IMR-90 (cell line): ENCODE results near the gene NMNAT3. TPM values are rescaled to one million over a fixed set of nuclear protein-coding genes. Genes with fewer than 3 reads are reported as not detected.

Experiments
- ATAC-seq: fragments of 200-7000 bp; cut with Tn5 transposase; 2 replicates; pipeline ENCODE4 v1.9.1; 2020; ENCODE audit warnings: low read depth, mild to moderate bottlenecking, moderate library complexity
- BruUV-seq: library from RNA; stranded (reverse); fragments of 400-500 nt; replicated peaks from 2 replicates; lab custom pipeline; 2021; lab: Mats Ljungman, UMichigan
- CTCF ChIA-PET: fragments of 300-600 bp; formaldehyde crosslinking; extraction: SDS; loops from one replicate; lab custom pipeline; 2021; ENCODE audit warnings: antibody characterized with exemption; lab: Yijun Ruan, JAX
- POLR2A ChIA-PET: fragments of 300-600 bp; sonication (Branson Sonifier 250); formaldehyde crosslinking; loops from one replicate; lab custom pipeline; 2022; ENCODE audit warnings: antibody characterized with exemption; ENCODE audit not compliant: unreplicated experiment; lab: Charles Lee
- DNase-seq: peaks from one replicate; pipeline ENCODE4 v3.0.0; 2013
- H2AFZ ChIP-seq: replicated peaks from 2 replicates; pipeline ENCODE3; 2013; ENCODE audit warnings: low read length, mild to moderate bottlenecking; ENCODE audit not compliant: poor library complexity
- H2AK5ac ChIP-seq: 2 replicates; pipeline ENCODE4 v1.6.1; 2013; ENCODE audit warnings: low read depth, low read length, inconsistent platforms
- H2AK9ac ChIP-seq: replicated peaks from 2 replicates; pipeline ENCODE3; 2013; ENCODE audit warnings: mild to moderate bottlenecking, low read depth, low read length, moderate library complexity; ENCODE audit not compliant: poor library complexity
- H2BK120ac ChIP-seq: 2 replicates; pipeline ENCODE4 v1.6.1; 2013; ENCODE audit warnings: low read depth, low read length, inconsistent platforms
- H2BK15ac ChIP-seq: 3 replicates; pipeline ENCODE4 v1.6.1; 2013; ENCODE audit warnings: low read depth, low read length, inconsistent platforms
- H2BK20ac ChIP-seq: 2 replicates; pipeline ENCODE4 v1.6.1; 2013; ENCODE audit warnings: low read depth, mild to moderate bottlenecking, inconsistent platforms, low read length, moderate library complexity
- H2BK5ac ChIP-seq: 2 replicates; pipeline ENCODE4 v1.6.1; 2013; ENCODE audit warnings: mild to moderate bottlenecking, low read depth, low read length, inconsistent platforms; ENCODE audit not compliant: poor library complexity, severe bottlenecking
- H3K14ac ChIP-seq: replicated peaks from 2 replicates; pipeline ENCODE4 v1.6.1; 2013; ENCODE audit warnings: low read depth, low read length, inconsistent platforms
- H3K18ac ChIP-seq: 2 replicates; pipeline ENCODE4 v1.6.1; 2013; ENCODE audit warnings: low read depth, low read length, control low read depth
- H3K23ac ChIP-seq: 2 replicates; pipeline ENCODE4 v1.6.1; 2013; ENCODE audit warnings: low read depth, low read length, inconsistent platforms
- H3K27ac ChIP-seq: 2 replicates; pipeline ENCODE4 v1.5.1; 2013; ENCODE audit warnings: mild to moderate bottlenecking, control low read depth, low read length; ENCODE audit not compliant: insufficient read depth
- H3K27me3 ChIP-seq: 2 replicates; pipeline ENCODE4 v1.6.1; 2013; ENCODE audit warnings: low read length; ENCODE audit not compliant: control insufficient read depth, insufficient read depth
- H3K36me3 ChIP-seq: 2 replicates; pipeline ENCODE4 v1.6.1; 2013; ENCODE audit warnings: low read length, mixed read lengths; ENCODE audit not compliant: control insufficient read depth, insufficient read depth
- H3K4ac ChIP-seq: 2 replicates; pipeline ENCODE4 v1.6.1; 2013; ENCODE audit warnings: low read depth, low read length, inconsistent platforms
- H3K4me1 ChIP-seq: 2 replicates; pipeline ENCODE4 v1.6.1; 2013; ENCODE audit warnings: low read length, mixed read lengths; ENCODE audit not compliant: control insufficient read depth, insufficient read depth
- H3K4me2 ChIP-seq: 2 replicates; pipeline ENCODE4 v1.6.1; 2013; ENCODE audit warnings: low read depth, mild to moderate bottlenecking, control low read depth, low read length, moderate library complexity
- H3K4me3 ChIP-seq: 2 replicates; pipeline ENCODE4 v1.5.1; 2013; ENCODE audit warnings: low read depth, mild to moderate bottlenecking, control low read depth, low read length, moderate library complexity; ENCODE audit not compliant: insufficient read depth
- H3K56ac ChIP-seq: 2 replicates; pipeline ENCODE4 v1.6.1; 2013; ENCODE audit warnings: low read length, inconsistent platforms; ENCODE audit not compliant: insufficient read depth; ENCODE audit errors: extremely low read depth
- H3K79me1 ChIP-seq, 2 experiments: 2 replicates each; pipeline ENCODE4 v1.6.1; 2013; ENCODE audit warnings: low read length in 2 of 2, inconsistent platforms in 1 of 2, low read depth in 1 of 2
- H3K9ac ChIP-seq: 2 replicates; pipeline ENCODE4 v1.6.1; 2013; ENCODE audit warnings: low read depth, low read length, control low read depth
- H3K9me1 ChIP-seq: 2 replicates; pipeline ENCODE4 v1.6.1; 2013; ENCODE audit warnings: low read length, inconsistent platforms; ENCODE audit not compliant: insufficient read depth
- H3K9me3 ChIP-seq: 2 replicates; pipeline ENCODE4 v1.6.1; 2013; ENCODE audit warnings: low read length; ENCODE audit not compliant: control insufficient read depth, insufficient read depth
- H4K20me1 ChIP-seq: 2 replicates; pipeline ENCODE4 v1.6.1; 2013; ENCODE audit warnings: low read length, inconsistent platforms; ENCODE audit not compliant: insufficient read depth
- H4K5ac ChIP-seq: 2 replicates; pipeline ENCODE4 v1.6.1; 2013; ENCODE audit warnings: mild to moderate bottlenecking, low read depth, low read length, control low read depth
- H4K8ac ChIP-seq, 2 experiments: 2 replicates each; pipeline ENCODE4 v1.6.1; 2013; ENCODE audit warnings: low read depth in 2 of 2, low read length in 2 of 2, control low read depth in 1 of 2, inconsistent platforms in 1 of 2
- H4K91ac ChIP-seq: 2 replicates; pipeline ENCODE4 v1.6.1; 2013; ENCODE audit warnings: low read depth, low read length, inconsistent platforms; ENCODE audit not compliant: insufficient read depth
- BHLHE40 ChIP-seq: fragments of 150-350 bp; IDR thresholded peaks from 2 replicates; pipeline ENCODE4 v1.6.1; 2016; ENCODE audit warnings: mild to moderate bottlenecking, low read depth, low read length
- CEBPB ChIP-seq: IDR thresholded peaks from 2 replicates; pipeline ENCODE4 v1.6.1; 2012; ENCODE audit warnings: low read depth, low read length, improper control_type of control experiment
- CHD1 ChIP-seq: IDR thresholded peaks from 2 replicates; pipeline ENCODE4 v1.6.1; 2012; ENCODE audit warnings: low read depth, low read length, improper control_type of control experiment
- CTCF ChIP-seq: conservative IDR thresholded peaks from 2 replicates; pipeline ENCODE4 v1.5.1; 2012; ENCODE audit warnings: mild to moderate bottlenecking, low read depth, low read length, improper control_type of control experiment
- ELK1 ChIP-seq: fragments of 150-350 bp; IDR thresholded peaks from 2 replicates; pipeline ENCODE4 v1.6.1; 2016; ENCODE audit warnings: low read depth, mild to moderate bottlenecking, low read length, moderate library complexity, borderline replicate concordance
- FOS ChIP-seq: fragments of 150-350 bp; IDR thresholded peaks from 2 replicates; pipeline ENCODE4 v1.6.1; 2016; ENCODE audit warnings: low read depth, low read length
- MAFK ChIP-seq: IDR thresholded peaks from 2 replicates; pipeline ENCODE4 v1.6.1; 2012; ENCODE audit warnings: low read depth, low read length, improper control_type of control experiment
- MAZ ChIP-seq: IDR thresholded peaks from 2 replicates; pipeline ENCODE4 v1.6.1; 2012; ENCODE audit warnings: low read depth, mild to moderate bottlenecking, low read length, improper control_type of control experiment, moderate library complexity, borderline replicate concordance
- MXI1 ChIP-seq: IDR thresholded peaks from 2 replicates; pipeline ENCODE4 v1.6.1; 2012; ENCODE audit warnings: low read depth, mild to moderate bottlenecking, low read length, moderate library complexity, borderline replicate concordance
- NFE2L2 ChIP-seq: fragments of 150-350 bp; IDR thresholded peaks from 2 replicates; pipeline ENCODE4 v1.6.1; 2016; ENCODE audit warnings: low read depth, mild to moderate bottlenecking, low read length
- POLR2A ChIP-seq: IDR thresholded peaks from 2 replicates; pipeline ENCODE4 v1.6.1; 2012; ENCODE audit warnings: mild to moderate bottlenecking, low read depth, low read length
- RAD21 ChIP-seq: IDR thresholded peaks from 2 replicates; pipeline ENCODE4 v1.6.1; 2012; ENCODE audit warnings: low read length, improper control_type of control experiment
- RCOR1 ChIP-seq: IDR thresholded peaks from 2 replicates; pipeline ENCODE4 v1.6.1; 2012; ENCODE audit warnings: mild to moderate bottlenecking, low read length, improper control_type of control experiment; ENCODE audit not compliant: insufficient replicate concordance
- RFX5 ChIP-seq: IDR thresholded peaks from 2 replicates; pipeline ENCODE4 v1.8.0; 2012; ENCODE audit warnings: low read depth, mild to moderate bottlenecking, low read length, moderate library complexity
- SMC3 ChIP-seq: fragments of 150-350 bp; IDR thresholded peaks from 2 replicates; pipeline ENCODE4 v1.6.1; 2016; ENCODE audit warnings: low read depth, mild to moderate bottlenecking, antibody characterized with exemption, low read length, moderate library complexity
- USF2 ChIP-seq: fragments of 150-350 bp; IDR thresholded peaks from 2 replicates; pipeline ENCODE4 v1.6.1; 2017; ENCODE audit warnings: mild to moderate bottlenecking, antibody characterized with exemption, low read length, low read depth
- WGBS, 2 experiments: methylation state at CpG; one replicate each; pipeline versions ENCODE4 v1.1.5 to v1.1.7; 2013; ENCODE audit warnings: missing lambda C conversion rate in 2 of 2; ENCODE audit not compliant: insufficient read length in 1 of 2; ENCODE audit errors: extremely low coverage in 2 of 2; 5-methylcytosine and 5-hydroxymethylcytosine counted together
- dilution Hi-C: fragments of 300-500 bp; cut with HindIII; formaldehyde crosslinking; loops from one replicate; pipeline ENCODE4 v1.14.3; 2018; ENCODE audit warnings: low sequenced_read_pairs; ENCODE audit not compliant: unreplicated experiment
- in situ Hi-C: fragments of 300-500 bp; cut with MboI; formaldehyde crosslinking; loops from 3 replicates; pipeline ENCODE4 v1.14.3; 2019; ENCODE audit warnings: low sequenced_read_pairs, inconsistent platforms, mixed read lengths
- intact Hi-C: fragments of 100-400 bp; cut with micrococcal nuclease; formaldehyde crosslinking; loops from 2 replicates; pipeline ENCODE4 v1.10.0; 2022
- polyA plus RNA-seq, 3 experiments: library from polyadenylated mRNA; depleted of rRNA; stranded (reverse); fragments of >200 nt; gene quantifications; 2 replicates each; pipeline ENCODE4 v1.2.3, GENCODE V29; 2012; ENCODE audit warnings: low replicate concordance in 1 of 3
- total RNA-seq: library from RNA; depleted of rRNA; stranded (reverse); fragments of >200 nt; gene quantifications from 2 replicates; pipeline ENCODE4 v1.2.3, GENCODE V29; 2012

Gene NMNAT3
- total and polyA plus RNA-seq, 2 of the 4 experiments (the other 2 are of a cell fraction): 0.12 to 0.36 TPM

- Histone ChIP-seq H4K5ac (no peak overlapping the region), H2AK5ac (no peak overlapping the region), H3K27ac (no peak overlapping the region), H2BK120ac (no peak overlapping the region), H2BK15ac (no peak overlapping the region), H3K4ac (no peak overlapping the region), H2BK5ac (no peak overlapping the region), H3K9ac (no peak overlapping the region), H3K4me1 (peaks cover 10% of the 10 kb centered on the region; the same call in 1 of the 2 replicates), H3K56ac (no peak overlapping the region), H2BK20ac (no peak overlapping the region), H3K4me2 (no peak overlapping the region), H3K4me3 (no peak overlapping the region), H4K20me1 (no peaks in the 10 kb centered on the region), H3K23ac (no peak overlapping the region), H2AFZ (no peak overlapping the region), H3K79me1 (no peaks in the 10 kb centered on the region), H3K9me1 (peaks cover 3% of the 10 kb centered on the region; the same call in 1 of the 2 replicates), H3K18ac (no peak overlapping the region), H3K9me3 (no peaks in the 10 kb centered on the region), H4K91ac (no peak overlapping the region), H3K14ac (no peak overlapping the region), H3K36me3 (no peaks in the 10 kb centered on the region), H3K27me3 (no peaks in the 10 kb centered on the region), H2AK9ac (no peak overlapping the region), H4K8ac (no peak overlapping the region)
- in situ Hi-C loops: no loop called here
- no peak for ATAC-seq
- TF ChIP-seq RAD21 (no peak), ELK1 (no peak), BHLHE40 (no peak), USF2 (no peak), RFX5 (no peak), POLR2A (no peak), FOS (no peak), CTCF (no peak), NFE2L2 (no peak), CHD1 (no peak), CEBPB (no peak), MAFK (no peak), SMC3 (no peak), MAZ (no peak), RCOR1 (no peak), MXI1 (no peak)
- POLR2A ChIA-PET: no interaction called here
- no TSS peak for BruUV-seq
- intact Hi-C loops: no loop called here
- CTCF ChIA-PET: no interaction called here
- dilution Hi-C loops: no loop called here
- DNase-seq: no peak
- WGBS, 2 experiments: 100% methylated on average over 1 of the region's 4 CpGs; no CpG with 5 or more reads in 1 of the 2 experiments
Measured at GRCh38 chr3:139529662-139530061, 148.1 kb downstream of the NMNAT3 start.
